Fibroblast of pulmonary artery (primary cell): ENCODE measurements around the gene DRG2.

ENCODE experiments used
- DNase-seq: peaks from one replicate; pipeline ENCODE4 v3.0.0-alpha.2; 2010; ENCODE audit warnings: low read depth
- H3K4me3 ChIP-seq: replicated peaks from 2 replicates; pipeline ENCODE4 v1.5.1; 2011; ENCODE audit warnings: low read depth, mild to moderate bottlenecking, control low read depth, low read length, moderate library complexity
- TF ChIP-seq, protein P1 (sequence below): IDR thresholded peaks from 2 replicates; pipeline ENCODE4 v1.5.1; 2011; ENCODE audit warnings: mild to moderate bottlenecking, control low read depth, low read length, inconsistent platforms; ENCODE audit errors: missing control alignments

Gene DRG2

DNA sequence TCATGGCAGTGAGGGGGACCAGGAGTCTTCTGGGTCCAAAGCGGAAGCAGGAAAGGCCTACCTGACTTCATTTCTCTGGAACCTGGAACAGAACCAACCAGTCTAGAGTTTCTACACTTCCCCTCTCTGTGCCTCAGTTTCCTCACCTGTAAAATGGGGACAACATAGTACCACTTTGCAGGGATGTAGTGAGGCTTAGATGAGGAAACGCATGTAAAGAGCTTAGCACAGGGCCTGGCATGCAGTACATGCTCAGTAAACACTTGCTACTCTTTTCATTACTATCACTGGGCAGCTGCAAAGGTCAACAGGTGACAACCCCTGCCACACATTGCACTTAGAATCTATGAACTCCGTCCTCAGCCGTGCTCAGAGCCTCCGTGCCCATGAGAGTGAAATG, 45.0 kb downstream of the DRG2 start:
- no peak overlapping the region for H3K4me3 ChIP-seq
- no peak for DNase-seq
- TF ChIP-seq, protein P1, sequence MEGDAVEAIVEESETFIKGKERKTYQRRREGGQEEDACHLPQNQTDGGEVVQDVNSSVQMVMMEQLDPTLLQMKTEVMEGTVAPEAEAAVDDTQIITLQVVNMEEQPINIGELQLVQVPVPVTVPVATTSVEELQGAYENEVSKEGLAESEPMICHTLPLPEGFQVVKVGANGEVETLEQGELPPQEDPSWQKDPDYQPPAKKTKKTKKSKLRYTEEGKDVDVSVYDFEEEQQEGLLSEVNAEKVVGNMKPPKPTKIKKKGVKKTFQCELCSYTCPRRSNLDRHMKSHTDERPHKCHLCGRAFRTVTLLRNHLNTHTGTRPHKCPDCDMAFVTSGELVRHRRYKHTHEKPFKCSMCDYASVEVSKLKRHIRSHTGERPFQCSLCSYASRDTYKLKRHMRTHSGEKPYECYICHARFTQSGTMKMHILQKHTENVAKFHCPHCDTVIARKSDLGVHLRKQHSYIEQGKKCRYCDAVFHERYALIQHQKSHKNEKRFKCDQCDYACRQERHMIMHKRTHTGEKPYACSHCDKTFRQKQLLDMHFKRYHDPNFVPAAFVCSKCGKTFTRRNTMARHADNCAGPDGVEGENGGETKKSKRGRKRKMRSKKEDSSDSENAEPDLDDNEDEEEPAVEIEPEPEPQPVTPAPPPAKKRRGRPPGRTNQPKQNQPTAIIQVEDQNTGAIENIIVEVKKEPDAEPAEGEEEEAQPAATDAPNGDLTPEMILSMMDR = no peak

DNA sequence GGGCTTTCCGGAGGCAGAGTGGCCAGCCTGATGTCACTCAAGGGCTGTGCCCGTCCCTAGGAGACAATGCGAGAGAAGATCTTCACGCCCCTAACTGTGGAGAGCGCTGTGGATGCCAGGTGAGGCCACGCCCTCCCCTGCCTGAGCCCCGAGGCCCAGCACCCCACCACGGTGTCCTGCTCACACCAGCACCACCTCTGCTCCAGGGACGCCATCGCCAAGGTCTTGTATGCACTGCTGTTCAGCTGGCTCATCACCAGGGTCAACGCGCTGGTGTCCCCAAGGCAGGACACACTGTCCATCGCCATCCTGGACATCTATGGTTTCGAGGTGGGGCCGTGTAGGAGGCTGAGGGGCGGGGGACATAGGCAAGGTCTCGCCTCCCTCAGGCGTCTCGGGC, 48.6 kb downstream of the DRG2 start:
- no peak for DNase-seq
- H3K4me3 ChIP-seq = no peak overlapping the region
- TF ChIP-seq, protein P1 = no peak

DNA sequence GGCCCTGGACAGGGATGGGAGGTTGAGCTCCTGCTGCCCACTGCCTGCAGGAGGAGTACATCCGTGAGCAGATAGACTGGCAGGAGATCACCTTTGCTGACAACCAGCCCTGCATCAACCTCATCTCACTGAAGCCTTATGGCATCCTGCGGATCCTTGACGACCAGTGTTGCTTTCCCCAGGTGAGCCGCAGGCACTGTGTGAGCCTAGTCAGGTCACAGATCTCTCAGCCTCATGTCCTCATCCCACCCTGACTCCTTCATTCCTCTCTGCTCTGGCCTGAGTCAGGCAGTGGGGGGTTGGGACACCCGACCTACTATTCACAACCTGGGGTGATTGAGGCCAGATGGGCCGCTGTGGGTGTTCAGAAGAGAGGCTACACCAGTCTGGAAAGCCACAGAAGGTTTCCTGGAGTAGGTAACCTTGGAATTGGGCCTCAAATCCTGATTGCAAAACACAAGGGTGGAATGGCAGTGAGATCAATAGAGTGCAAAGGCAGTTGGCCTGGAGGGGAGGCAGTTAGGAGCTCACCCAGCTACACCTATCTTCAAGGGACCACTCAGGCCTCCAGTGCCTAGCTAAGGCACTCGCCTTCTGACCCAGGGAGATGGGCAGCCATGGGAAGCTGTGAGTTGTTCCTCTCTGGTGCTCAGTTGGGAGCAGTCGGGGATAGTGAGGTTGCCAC, 50.5 kb downstream of the DRG2 start:
- DNase-seq = no peak

DNA sequence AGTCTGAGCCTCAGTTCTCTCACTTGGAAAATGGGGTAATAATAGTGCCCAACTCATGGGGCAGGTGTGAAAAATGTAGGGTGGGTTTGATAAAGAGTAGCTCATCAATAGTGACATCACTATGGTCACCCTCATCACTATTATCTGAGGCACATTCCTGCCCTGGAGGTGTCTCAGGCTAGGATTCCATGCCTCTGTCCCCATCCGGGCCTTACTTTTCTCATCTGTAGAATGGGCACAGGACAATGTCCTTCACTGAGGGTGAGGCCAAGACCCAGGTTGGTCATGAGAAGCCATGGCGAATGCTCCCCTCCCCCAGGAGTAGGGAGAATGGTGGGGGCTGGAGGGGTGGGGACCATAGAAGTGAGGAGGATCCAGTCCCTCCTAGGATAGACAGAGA, 51.3 kb downstream of the DRG2 start:
- H3K4me3 ChIP-seq = no peak overlapping the region
- DNase-seq = no peak
- TF ChIP-seq, protein P1 = no peak

More for the DNA sequence above, 50.5 kb downstream of the DRG2 start:
- TF ChIP-seq, protein P1 = no peak
- H3K4me3 ChIP-seq = no peak overlapping the region

DNA sequence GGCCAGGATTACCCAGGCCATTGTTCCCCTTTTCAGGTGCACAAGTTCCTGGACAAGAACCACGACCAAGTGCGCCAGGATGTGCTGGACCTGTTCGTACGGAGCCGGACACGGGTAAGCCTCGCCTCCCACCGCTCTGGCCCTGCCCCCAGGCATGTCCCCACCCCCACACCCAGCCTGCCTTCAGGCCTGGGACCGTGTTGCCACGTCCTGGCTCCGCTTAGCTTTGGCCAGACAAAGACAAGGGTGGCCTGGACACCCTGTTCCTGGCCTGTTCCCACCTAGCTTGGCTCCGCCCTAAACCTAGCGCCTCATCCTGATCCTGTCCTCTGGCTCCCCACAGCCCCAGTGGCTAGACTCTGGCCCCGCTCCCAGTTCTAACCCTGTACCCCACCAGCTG, 51.8 kb downstream of the DRG2 start:
- DNase-seq = no peak
- TF ChIP-seq, protein P1 = no peak
- no peak overlapping the region for H3K4me3 ChIP-seq

DNA sequence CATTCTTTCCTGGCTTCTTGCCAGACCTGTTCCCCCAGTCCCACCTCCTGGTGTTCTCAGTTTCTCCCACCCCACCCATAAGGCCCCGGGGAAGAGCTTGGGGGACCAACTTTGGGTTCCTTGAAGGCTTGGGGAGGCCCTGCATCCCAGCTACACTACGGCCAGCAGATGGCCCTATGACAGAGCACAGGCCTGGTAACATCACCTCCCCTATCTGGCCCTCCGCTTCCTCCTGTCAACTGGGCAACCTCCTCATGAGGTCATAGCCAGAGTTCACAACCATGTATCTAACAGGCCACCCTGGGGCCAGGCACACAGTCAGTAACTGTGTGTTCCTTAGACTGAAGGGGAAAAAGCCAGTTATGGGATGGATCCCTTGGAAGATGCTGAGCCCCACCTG, 52.2 kb downstream of the DRG2 start:
- peak; percentile 22 for DNase-seq
- no peak overlapping the region for H3K4me3 ChIP-seq
- TF ChIP-seq, protein P1 = peak; percentile 41

DNA sequence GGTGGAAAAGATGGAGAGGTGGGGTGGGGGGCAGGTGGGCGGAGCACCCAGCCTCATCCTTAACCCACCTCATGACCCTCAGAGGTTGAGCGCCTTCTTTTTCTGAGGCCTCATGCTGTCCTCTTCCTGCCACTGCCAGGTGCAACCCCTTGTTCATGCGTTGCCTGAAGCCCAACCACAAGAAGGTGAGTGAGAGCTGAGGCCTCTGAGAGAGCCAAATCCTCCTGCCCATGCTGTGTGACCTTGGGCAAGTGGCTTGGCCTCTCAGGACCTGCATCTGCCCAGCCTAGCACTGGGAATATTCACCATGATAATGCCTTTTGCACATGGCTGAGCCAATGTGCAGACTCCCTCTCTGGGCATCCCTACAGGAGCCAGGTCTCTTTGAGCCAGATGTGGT, 52.9 kb downstream of the DRG2 start:
- no peak overlapping the region for H3K4me3 ChIP-seq
- TF ChIP-seq, protein P1 = no peak
- no peak for DNase-seq
